B cell (primary cell): ENCODE measurements around the gene RTP1. TPM values are rescaled to one million over a fixed set of nuclear protein-coding genes. Genes with fewer than 3 reads are reported as not detected.

Experiments used
- ATAC-seq: fragments of 200-7000 bp; cut with Tn5 transposase; one replicate; pipeline ENCODE4 v1.10.0; 2021; ENCODE audit warnings: low read depth, mild to moderate bottlenecking, moderate number of reproducible peaks, moderate library complexity
- CTCF ChIA-PET: fragments of 350-600 bp; sonication (Branson Sonifier 250); formaldehyde crosslinking; loops from one replicate; lab custom pipeline; 2021; ENCODE audit warnings: antibody characterized with exemption, inconsistent platforms; lab: Charles Lee
- POLR2A ChIA-PET: fragments of 350-600 bp; sonication (Branson Sonifier 250); formaldehyde crosslinking; loops from one replicate; lab custom pipeline; 2021; ENCODE audit warnings: antibody characterized with exemption; lab: Charles Lee
- DNase-seq: peaks from one replicate; pipeline ENCODE4 v3.0.0; 2013
- H2AFZ ChIP-seq: 2 replicates; pipeline ENCODE4 v1.6.1; 2012; ENCODE audit warnings: mild to moderate bottlenecking, low read depth, low read length; ENCODE audit not compliant: insufficient read depth, poor library complexity, severe bottlenecking
- H3K27ac ChIP-seq, 2 donors: 1 replicate in 1 of 2; 2 replicates in 1 of 2; pipeline ENCODE4 v1.5.1; 2012 to 2013; ENCODE audit warnings: low read length in 2 of 2, mild to moderate bottlenecking in 2 of 2, moderate library complexity in 1 of 2
- H3K27me3 ChIP-seq, 4 experiments: fragments of 200-600 bp in 1 of 4; sonication (generic) in 1 of 4; replicated peaks in 1 of 4; 1 replicate in 2 of 4; 2 replicates in 2 of 4; pipeline versions ENCODE4 v1.6.1 to v1.7.0; 2013 to 2016; ENCODE audit warnings: low read length in 3 of 4, mild to moderate bottlenecking in 2 of 4, mixed read lengths in 1 of 4, moderate library complexity in 1 of 4; ENCODE audit not compliant: insufficient read depth in 4 of 4, control insufficient read depth in 3 of 4; ENCODE audit errors: control extremely low read depth in 1 of 4
- H3K36me3 ChIP-seq, 2 experiments: replicated peaks in 1 of 2; 1 replicate in 1 of 2; 2 replicates in 1 of 2; pipeline versions ENCODE4 v1.6.1 to v1.7.1; 2013; ENCODE audit warnings: low read length in 1 of 2; ENCODE audit not compliant: insufficient read depth in 2 of 2, control insufficient read depth in 1 of 2; ENCODE audit errors: control extremely low read depth in 1 of 2, extremely low read depth in 1 of 2
- H3K4me1 ChIP-seq, 2 donors: fragments of 200-600 bp in 1 of 2; sonication (generic) in 1 of 2; 1 replicate in 1 of 2; 2 replicates in 1 of 2; pipeline versions ENCODE4 v1.5.1 to v1.6.1; 2013 to 2017; ENCODE audit warnings: low read length in 2 of 2; ENCODE audit not compliant: control insufficient read depth in 2 of 2, insufficient read depth in 2 of 2
- H3K4me2 ChIP-seq: replicated peaks from 2 replicates; pipeline ENCODE3; 2012; ENCODE audit warnings: mild to moderate bottlenecking, low read depth, low read length; ENCODE audit not compliant: poor library complexity, severe bottlenecking
- H3K4me3 ChIP-seq, 5 experiments: fragments of 200-600 bp in 1 of 5; sonication (generic) in 1 of 5; 1 replicate in 3 of 5; 2 replicates in 2 of 5; pipeline versions ENCODE4 v1.5.1 to v1.7.0; 2011 to 2016; ENCODE audit warnings: low read length in 4 of 5, mild to moderate bottlenecking in 4 of 5, low read depth in 2 of 5, control low read depth in 1 of 5, moderate library complexity in 1 of 5; ENCODE audit not compliant: insufficient read depth in 1 of 5; ENCODE audit errors: control extremely low read depth in 1 of 5, extremely low read depth in 1 of 5
- H3K79me2 ChIP-seq: fragments of 200-600 bp; sonication (generic); one replicate; pipeline ENCODE4 v1.6.0; 2016; ENCODE audit warnings: low read length; ENCODE audit not compliant: control insufficient read depth, insufficient read depth
- H3K9ac ChIP-seq: fragments of 200-600 bp; sonication (generic); 2 replicates; pipeline ENCODE4 v1.6.1; 2017; ENCODE audit warnings: mild to moderate bottlenecking, low read length, moderate library complexity
- H3K9me3 ChIP-seq, 3 donors: one replicate each; pipeline versions ENCODE4 v1.6.1 to v1.7.1; 2013; ENCODE audit warnings: low read length in 2 of 3; ENCODE audit not compliant: control insufficient read depth in 2 of 3, insufficient read depth in 1 of 3; ENCODE audit errors: control extremely low read depth in 1 of 3
- H4K20me1 ChIP-seq: 2 replicates; pipeline ENCODE4 v1.6.0; 2012; ENCODE audit warnings: mild to moderate bottlenecking, low read length; ENCODE audit not compliant: insufficient read depth, control insufficient read depth, poor library complexity, severe bottlenecking
- H3K27ac Mint-ChIP-seq: one replicate; pipeline ENCODE4 v1.8.0; 2021; ENCODE audit warnings: mixed read lengths
- H3K27me3 Mint-ChIP-seq: one replicate; pipeline ENCODE4 v1.8.0; 2021; ENCODE audit warnings: mixed read lengths
- H3K4me1 Mint-ChIP-seq: one replicate; pipeline ENCODE4 v1.8.0; 2021; ENCODE audit warnings: mixed read lengths
- H3K4me3 Mint-ChIP-seq: one replicate; pipeline ENCODE4 v1.8.0; 2021; ENCODE audit warnings: mixed read lengths
- H3K9me3 Mint-ChIP-seq: one replicate; pipeline ENCODE4 v1.8.0; 2022; ENCODE audit warnings: mixed read lengths; ENCODE audit not compliant: insufficient read depth
- CTCF ChIP-seq: fragments of 200-600 bp; IDR thresholded peaks from one replicate; pipeline ENCODE4 v1.8.0; 2022; ENCODE audit warnings: antibody characterized with exemption, mild to moderate bottlenecking
- EZH2 ChIP-seq: IDR thresholded peaks from 2 replicates; pipeline ENCODE4 v1.6.1; 2012; ENCODE audit warnings: borderline replicate concordance, low read depth, mild to moderate bottlenecking, moderate library complexity, low read length; ENCODE audit not compliant: insufficient read depth, poor library complexity, severe bottlenecking
- WGBS: methylation state at CpG from one replicate; pipeline ENCODE4 v1.1.5; 2013; ENCODE audit warnings: missing lambda C conversion rate; ENCODE audit not compliant: insufficient coverage; 5-methylcytosine and 5-hydroxymethylcytosine counted together
- intact Hi-C: fragments of 100-400 bp; cut with micrococcal nuclease; formaldehyde crosslinking; loops from one replicate; pipeline ENCODE4 v1.10.0; 2022
- polyA plus RNA-seq: library from polyadenylated mRNA; depleted of rRNA; stranded (reverse); fragments of >200 nt; gene quantifications from 2 replicates; pipeline ENCODE4 v1.2.3, GENCODE V29; 2012
- total RNA-seq, 2 donors: library from RNA; stranded (reverse); fragments of 120-200 nt in 1 of 2; gene quantifications; 1 replicate in 1 of 2; 2 replicates in 1 of 2; pipeline versions ENCODE4 v1.2.3 to v1.2.4, GENCODE V29; 2013 to 2022

Gene RTP1
- total and polyA plus RNA-seq, 2 donors (not counting 1 experiment from before 2014, with no cell fraction given) = not detected

DNA sequence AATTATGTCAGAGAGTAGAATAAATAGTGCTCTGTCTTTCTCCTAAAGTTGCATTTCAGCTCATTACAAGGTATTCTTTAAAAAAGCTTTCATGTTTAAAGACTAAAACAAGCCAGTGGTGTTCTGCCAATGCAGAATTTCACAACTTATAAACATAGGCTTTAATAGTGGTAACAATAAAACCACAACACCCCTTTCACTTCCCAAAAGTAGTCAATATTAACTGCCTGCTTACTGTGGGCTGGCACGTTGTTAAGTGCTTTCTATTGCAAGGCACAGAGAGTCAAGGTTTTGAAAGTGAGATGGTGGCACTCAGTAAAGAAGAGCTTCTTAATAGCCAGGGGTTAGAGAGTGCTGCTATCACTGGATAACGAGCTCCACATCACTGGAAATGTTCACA, 8.4 kb upstream of the RTP1 start:
- Histone ChIP-seq H4K20me1 (no peaks in the 10 kb centered on the region), H3K27ac (no peak overlapping the region), H3K27me3 (peaks cover 0 to 66% (median 36%) of the 10 kb centered on the region in 4 experiments), H3K4me2 (no peak overlapping the region), H3K79me2 (no peaks in the 10 kb centered on the region), H3K36me3 (no peaks in the 10 kb centered on the region), H3K4me3 (no peak overlapping the region), H2AFZ (no peak overlapping the region), H3K9ac (no peak overlapping the region), H3K9me3 (peaks cover 0 to 4% (median 0%) of the 10 kb centered on the region in 3 donors), H3K4me1 (peaks cover 4 to 12% of the 10 kb centered on the region in 2 donors)
- POLR2A ChIA-PET = no interaction called here
- TF ChIP-seq EZH2 (no peak), CTCF (no peak)
- no CpG with 5 or more reads among the region's 2 CpGs for WGBS
- DNase-seq (peak; percentile 55), ATAC-seq (peak; percentile 54)
- no peaks in the 10 kb centered on the region for H3K9me3 Mint-ChIP-seq
- no peak overlapping the region for H3K27ac Mint-ChIP-seq
- peaks cover 74% of the 10 kb centered on the region for H3K27me3 Mint-ChIP-seq
- CTCF ChIA-PET = no interaction called here
- intact Hi-C loops = no loop called here
- H3K4me1 Mint-ChIP-seq = peaks cover 8% of the 10 kb centered on the region
- no peak overlapping the region for H3K4me3 Mint-ChIP-seq

DNA sequence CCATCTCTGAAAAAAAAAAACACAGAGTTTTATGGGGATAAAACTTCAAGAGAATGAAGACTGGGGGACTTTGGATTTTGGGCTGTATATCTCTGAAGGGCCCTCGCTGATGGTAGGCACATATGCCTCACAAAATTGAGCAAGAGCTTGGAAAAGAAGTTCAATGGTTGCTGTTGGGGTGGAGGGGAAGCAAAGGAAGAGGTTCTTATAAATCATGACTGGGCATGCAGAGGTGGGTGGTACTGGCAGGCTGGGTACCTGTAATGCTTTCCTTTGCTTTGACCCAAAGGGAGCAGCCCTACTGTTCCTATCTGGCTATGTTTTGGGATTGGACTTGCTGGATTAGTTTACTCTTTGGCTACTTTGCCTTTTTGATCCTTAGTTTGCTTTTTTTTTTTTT, 6.0 kb upstream of the RTP1 start:
- Mint-ChIP-seq H3K4me1 (peaks cover 8% of the 10 kb centered on the region), H3K27ac (no peak overlapping the region), H3K27me3 (peaks cover 75% of the 10 kb centered on the region), H3K4me3 (no peak overlapping the region), H3K9me3 (no peaks in the 10 kb centered on the region)
- ATAC-seq (no peak), DNase-seq (no peak)
- Histone ChIP-seq H3K4me3 (no peak overlapping the region), H3K36me3 (no peaks in the 10 kb centered on the region), H3K27me3 (peaks cover 0 to 71% (median 34%) of the 10 kb centered on the region in 4 experiments), H4K20me1 (no peaks in the 10 kb centered on the region), H3K79me2 (no peaks in the 10 kb centered on the region), H3K4me1 (peaks cover 4 to 12% of the 10 kb centered on the region in 2 donors), H2AFZ (no peak overlapping the region), H3K4me2 (no peak overlapping the region), H3K9ac (no peak overlapping the region), H3K27ac (no peak overlapping the region), H3K9me3 (peaks cover 0 to 4% (median 0%) of the 10 kb centered on the region in 3 donors)
- TF ChIP-seq EZH2 (no peak), CTCF (no peak)
- ChIA-PET CTCF (no interaction called here), POLR2A (interaction anchor here (0.7 kb wide), 1 partner anchor 1722 kb away, joined by 3 read pairs; no protein-coding TSS in a partner anchor)
- WGBS = 88% methylated on average over 1 of the region's 1 CpG
- intact Hi-C loops = no loop called here
